Stromal cell of bone marrow (primary cell): Measurements from ENCODE around the gene HARBI1.

Source experiments
- DNase-seq: peaks from one replicate; pipeline ENCODE4 v3.0.0-alpha.2; 2012; ENCODE audit warnings: low read depth

HARBI1 gene

DNA sequence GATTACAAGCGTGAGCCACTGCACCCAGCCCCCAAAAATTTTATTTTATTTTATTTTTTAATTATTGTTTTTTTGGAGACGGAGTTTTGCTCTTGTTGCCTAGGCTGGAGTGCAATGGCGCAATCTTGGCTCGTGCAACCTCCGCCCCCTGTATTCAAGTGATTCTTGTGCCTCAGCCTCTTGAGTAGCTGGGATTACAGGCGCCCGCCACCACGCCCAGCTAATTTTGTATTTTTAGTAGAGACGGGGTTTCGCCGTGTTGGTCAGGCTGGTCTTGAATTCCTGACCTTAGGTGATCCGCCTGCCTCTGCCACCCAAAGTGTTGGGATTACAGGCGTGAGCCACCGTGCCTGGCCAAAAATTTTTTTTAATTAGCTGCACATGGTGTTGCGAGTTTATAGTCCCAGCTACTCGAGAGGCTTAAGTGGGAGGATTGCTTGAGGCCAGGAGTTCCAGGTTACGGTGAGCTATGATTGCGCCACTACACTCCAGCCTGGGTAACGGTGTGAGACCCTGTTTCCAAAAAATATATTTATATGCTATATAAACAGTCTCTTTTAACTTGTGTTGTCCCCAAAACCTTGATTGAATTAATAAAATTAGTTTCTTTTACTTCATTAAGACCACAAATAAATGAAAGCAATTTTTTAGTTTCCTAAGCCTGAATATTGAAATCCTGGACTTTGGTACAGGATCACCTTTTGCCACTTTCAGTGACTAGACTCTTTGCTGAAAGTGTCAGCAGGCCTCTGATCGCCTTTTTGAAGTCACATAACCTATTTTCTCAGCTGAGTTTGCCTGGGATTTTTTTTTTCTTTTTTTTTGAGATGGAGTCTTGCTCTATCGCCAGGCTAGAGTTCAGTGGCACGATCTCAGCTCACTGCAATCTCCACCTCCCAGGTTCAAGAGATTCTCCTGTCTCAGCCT lies 16.5 kb upstream of the HARBI1 start:
- no peak for DNase-seq

DNA sequence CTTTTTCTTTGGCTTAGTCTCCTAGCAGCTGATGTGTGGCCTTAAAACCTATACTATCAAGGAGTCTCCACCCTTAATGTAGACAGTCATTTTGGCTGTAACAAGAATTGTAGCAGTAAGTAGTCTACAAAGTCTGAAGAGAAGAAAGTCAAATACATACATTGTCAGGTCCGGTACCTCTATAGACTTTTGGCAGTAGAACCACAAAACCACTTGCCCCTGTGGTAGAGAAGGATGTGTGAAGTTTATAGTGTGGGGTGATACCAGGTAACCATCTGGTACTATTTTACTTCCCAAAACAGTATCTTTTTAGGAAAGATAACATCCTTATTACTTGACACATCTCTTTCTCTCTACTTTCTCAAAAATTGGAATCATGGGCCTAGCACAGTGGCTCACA lies 15.5 kb upstream of the HARBI1 start:
- no peak for DNase-seq

DNA sequence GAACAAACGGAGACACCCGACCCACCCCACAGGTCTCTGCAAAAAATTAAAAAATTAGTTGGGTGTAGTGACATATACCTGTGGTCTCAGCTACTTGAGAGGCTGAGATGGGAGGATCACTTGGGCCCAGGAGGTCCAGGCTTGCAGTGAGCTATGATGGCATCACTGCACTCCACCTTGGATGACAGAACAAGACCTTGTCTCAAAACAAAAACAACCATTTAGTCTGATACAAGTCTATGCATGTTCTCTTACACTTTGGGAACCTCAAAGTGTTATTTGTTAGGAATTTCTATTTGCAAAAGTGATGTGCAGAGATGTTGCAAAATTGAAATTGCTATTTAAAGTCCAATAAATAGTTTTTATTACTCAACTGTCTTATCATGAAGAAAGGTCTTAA lies 14.6 kb upstream of the HARBI1 start:
- no peak for DNase-seq

- no peak for DNase-seq
Measured at GRCh38 chr11:46630237-46630636, 13.2 kb upstream of the HARBI1 start.

DNA sequence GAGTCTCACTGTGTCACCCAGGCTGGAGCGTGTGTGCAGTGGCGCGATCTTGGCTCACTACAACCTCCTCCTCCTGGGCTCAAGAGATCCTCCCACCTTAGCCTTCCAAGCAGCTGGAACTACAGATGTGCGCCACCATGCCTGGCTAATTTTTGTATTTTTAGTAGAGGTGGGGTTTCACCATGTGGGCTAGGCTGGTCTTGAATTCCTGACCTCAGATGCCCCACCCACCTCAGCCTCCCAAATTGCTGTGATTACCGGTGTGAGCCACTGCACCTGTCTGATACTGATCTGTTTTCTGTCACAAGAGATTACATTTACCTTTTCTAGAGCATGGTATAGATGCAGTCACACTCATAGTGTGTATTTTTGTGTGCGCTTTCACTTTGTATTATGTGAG lies 11.9 kb upstream of the HARBI1 start:
- no peak for DNase-seq

GRCh38 chr11:46625406-46625805 lies 8.4 kb upstream of the HARBI1 start:
- DNase-seq = no peak

DNA sequence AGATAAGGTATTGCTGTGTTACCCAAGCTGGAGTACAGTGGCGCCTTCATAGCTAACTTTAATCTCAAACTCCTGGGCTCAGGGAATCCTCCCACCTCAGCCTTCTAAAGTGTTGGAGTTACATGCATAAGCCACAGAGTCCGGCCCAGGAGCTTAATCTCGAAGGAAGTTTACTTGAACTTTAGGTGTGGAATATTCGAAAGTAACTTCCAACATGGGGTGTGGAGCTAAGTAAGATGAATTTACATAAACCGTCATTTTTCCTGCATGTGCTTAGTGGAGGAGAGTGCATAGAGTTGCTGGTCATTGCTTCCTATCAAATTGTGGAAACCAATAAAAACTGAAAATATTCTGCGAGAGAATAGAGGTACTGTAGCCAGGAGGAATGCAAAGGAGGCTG lies 1.8 kb upstream of the HARBI1 start:
- DNase-seq = no peak

DNA sequence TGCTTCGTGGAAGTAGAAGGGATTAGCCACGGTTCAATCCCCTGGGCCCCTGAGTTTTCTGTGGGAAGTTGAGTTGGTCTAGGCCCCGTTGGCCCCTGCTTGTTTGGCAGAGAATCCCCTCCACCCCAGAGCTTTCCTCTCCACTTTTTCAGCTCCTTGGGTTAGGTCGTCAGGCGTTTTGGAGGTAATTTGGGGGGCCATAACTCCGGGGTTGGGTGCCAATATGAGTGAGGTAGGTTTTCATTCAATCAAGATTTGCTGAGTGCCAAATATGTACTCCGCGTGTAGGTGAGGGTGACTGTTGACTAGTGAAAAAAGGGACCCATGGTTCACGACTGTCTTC lies 916 bp upstream of the HARBI1 start:
- DNase-seq = no peak

DNA sequence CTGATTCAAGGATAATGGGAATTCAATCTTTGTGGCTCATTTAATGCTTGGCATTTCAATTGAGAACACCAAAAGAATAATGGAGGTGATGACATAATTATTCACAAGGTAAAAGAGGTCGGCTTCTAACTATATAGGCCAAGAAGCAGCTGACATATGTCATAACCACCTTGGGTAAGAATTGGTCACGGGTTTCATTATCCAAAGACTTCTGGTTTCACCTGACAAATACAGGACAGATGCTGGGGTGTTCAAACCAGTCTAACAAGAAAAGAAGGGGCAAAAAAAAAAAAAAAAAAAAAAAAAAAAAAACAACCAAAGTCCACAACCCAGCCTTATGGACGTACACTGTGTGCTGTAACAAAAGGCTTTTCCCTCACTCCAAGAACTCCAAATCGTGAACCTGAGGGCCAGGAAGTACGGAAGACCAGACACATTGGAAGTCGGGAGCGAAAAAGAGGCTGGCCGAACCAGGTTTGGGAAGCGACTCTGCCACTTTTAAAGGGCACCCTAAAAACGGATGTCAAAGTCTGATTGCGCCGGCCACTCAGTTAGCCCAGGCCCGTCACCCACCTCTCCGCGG lies 385 bp downstream of the HARBI1 start:
- DNase-seq = no peak

GRCh38 chr11:46615756-46616155 lies 1.3 kb downstream of the HARBI1 start:
- DNase-seq = no peak

- DNase-seq = no peak
Measured at GRCh38 chr11:46612326-46612725, 4.7 kb downstream of the HARBI1 start.

GRCh38 chr11:46611526-46612304 lies 5.3 kb downstream of the HARBI1 start:
- no peak for DNase-seq

DNA sequence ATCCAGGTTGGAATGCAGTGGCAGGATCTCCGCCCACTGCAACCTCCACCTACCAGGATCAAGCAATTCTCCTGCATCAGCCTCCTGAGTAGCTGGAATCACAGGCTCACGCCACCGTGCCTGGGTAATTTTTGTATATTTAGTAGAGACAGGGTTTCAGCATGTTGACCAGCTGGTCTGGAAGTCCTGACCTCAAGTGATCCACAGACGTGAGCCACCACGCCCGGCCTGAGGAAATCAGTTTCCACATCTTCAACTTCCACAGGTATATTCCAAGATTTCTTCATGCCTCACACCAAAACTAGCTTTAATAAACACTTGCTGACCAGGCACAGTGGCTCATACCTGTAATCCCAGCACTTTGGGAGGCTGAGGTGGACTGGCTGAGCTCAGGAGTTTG lies 7.6 kb downstream of the HARBI1 start:
- DNase-seq = no peak

- no peak for DNase-seq
Measured at GRCh38 chr11:46607516-46607915, 9.5 kb downstream of the HARBI1 start.

DNA sequence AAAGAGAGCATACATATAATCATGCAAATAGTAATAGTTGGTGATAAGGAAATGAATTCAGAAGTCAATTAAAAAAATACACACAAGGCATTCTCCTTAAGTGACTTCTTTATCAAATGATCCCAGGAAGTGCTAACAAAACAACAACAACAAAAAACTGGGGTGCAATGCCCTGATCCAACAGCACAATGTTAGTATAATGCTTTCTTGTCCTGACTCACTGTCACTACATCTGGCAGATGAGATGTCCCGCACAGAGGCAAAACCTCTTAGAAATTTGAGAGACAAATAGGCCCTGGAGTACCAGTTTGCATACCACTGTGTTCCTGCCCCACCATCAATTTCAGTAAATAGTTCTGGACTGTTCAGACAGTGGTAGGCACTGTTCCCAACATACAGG lies 12.2 kb downstream of the HARBI1 start:
- DNase-seq = no peak

GRCh38 chr11:46603704-46604308 lies 13.2 kb downstream of the HARBI1 start:
- no peak for DNase-seq

DNA sequence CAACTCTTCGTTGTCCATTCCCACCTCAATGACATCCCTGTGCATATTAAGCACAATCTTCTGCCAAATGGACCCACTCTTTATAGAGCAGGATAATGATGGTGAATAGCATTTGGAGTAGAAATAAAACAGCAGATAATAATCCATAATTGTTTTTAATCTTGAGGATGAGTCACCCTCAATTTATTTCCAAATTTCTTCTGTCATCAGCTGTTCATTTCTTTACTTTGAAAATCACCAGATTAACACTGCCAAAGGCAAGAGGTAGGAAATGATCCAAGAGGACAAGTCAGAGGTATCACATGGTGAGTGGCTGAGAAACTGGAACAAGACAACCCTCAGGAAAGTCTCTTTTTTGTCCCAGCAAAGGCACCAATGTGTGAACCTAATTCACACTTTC lies 15.9 kb downstream of the HARBI1 start:
- DNase-seq = peak; percentile 41

- no peak for DNase-seq
Measured at GRCh38 chr11:46600194-46600960, 16.6 kb downstream of the HARBI1 start.

- DNase-seq = no peak
Measured at GRCh38 chr11:46599340-46600193, 17.5 kb downstream of the HARBI1 start.

DNA sequence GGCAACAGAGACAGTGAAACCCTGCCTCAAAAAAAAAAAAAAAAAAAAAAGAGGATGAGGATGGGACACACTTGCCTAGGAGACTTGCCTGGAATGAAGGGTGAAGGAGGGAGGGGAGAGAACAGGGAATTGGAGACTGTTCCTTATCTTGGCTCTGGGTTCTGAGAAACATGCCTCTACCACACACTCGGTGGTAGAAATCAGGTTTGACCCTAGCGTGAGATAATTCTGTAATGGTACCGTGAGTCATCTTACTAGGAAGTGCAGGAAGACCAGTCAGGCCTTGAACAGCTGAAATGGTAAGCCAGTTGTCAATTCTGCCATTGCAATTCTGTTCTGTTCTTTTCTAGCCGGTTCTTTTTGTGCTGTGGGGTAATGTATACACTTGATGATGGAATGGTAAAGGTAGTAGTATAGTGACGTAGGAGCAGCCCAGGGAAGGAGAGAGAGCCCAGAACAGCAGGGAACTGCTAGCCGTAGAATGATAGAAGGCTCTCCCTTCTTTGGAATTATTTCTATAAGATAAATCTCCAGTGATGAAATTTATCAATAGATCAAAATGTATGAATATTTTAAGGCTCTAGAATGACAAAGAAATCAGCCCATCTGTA lies 19.3 kb downstream of the HARBI1 start:
- no peak for DNase-seq
